Kasumi-1 (cell line): ENCODE measurements around the gene ANKRD28.
A peak's percentile ranks its signal among the peaks of the same experiment; 100 is the strongest.
"Not testable (repeated sequence)": the region's sequence is repeated elsewhere in the genome, so short reads cannot be mapped to it uniquely, and the experiment has no call there.

Source experiments
- DNase-seq, 2 experiments: peaks; one replicate each; lab custom pipeline; 2025; lab: John Stamatoyannopoulos, UW

Gene ANKRD28

GRCh38 chr3:15635121-15635661 lies 162.6 kb downstream of the ANKRD28 start:
- no peak for DNase-seq

- DNase-seq = no peak
Observed at GRCh38 chr3:15634671-15635070, 163.1 kb downstream of the ANKRD28 start.

GRCh38 chr3:15633766-15634598 lies 163.8 kb downstream of the ANKRD28 start:
- DNase-seq = no peak

GRCh38 chr3:15633159-15633558 lies 164.6 kb downstream of the ANKRD28 start:
- no peak for DNase-seq

GRCh38 chr3:15632212-15632580 lies 165.6 kb downstream of the ANKRD28 start:
- DNase-seq = no peak

- DNase-seq = no peak
Observed at GRCh38 chr3:15631426-15632211, 166.2 kb downstream of the ANKRD28 start.

GRCh38 chr3:15630646-15631350 lies 167.0 kb downstream of the ANKRD28 start:
- DNase-seq = no peak

GRCh38 chr3:15629860-15630597 lies 167.8 kb downstream of the ANKRD28 start:
- DNase-seq = peak; percentile 87 to 89

- no peak for DNase-seq
Observed at GRCh38 chr3:15628967-15629366, 168.8 kb downstream of the ANKRD28 start.

- DNase-seq = no peak
Observed at GRCh38 chr3:15623535-15624440, 174.0 kb downstream of the ANKRD28 start.

GRCh38 chr3:15619659-15620464 lies 177.9 kb downstream of the ANKRD28 start:
- DNase-seq = not testable (repeated sequence)
